Measurements from ENCODE around the gene MED9.

Gene MED9

GRCh38 chr17:17515934-17516930, 39.4 kb downstream of the MED9 start:
- DNase-seq (ENCODE audit: low read depth in 2 of 2), result no peak

GRCh38 chr17:17516941-17517720, 40.3 kb downstream of the MED9 start:
- DNase-seq (ENCODE audit: low read depth in 2 of 2), result no peak

GRCh38 chr17:17518014-17518413, 41.2 kb downstream of the MED9 start:
- DNase-seq (ENCODE audit: low read depth in 2 of 2), result no peak

- DNase-seq (ENCODE audit: low read depth in 2 of 2), result no peak
Observed at GRCh38 chr17:17518951-17519350, 42.2 kb downstream of the MED9 start.

GRCh38 chr17:17519886-17520285, 43.1 kb downstream of the MED9 start:
- DNase-seq (ENCODE audit: low read depth in 2 of 2), result no peak

GRCh38 chr17:17520599-17521232, 43.9 kb downstream of the MED9 start:
- DNase-seq (ENCODE audit: low read depth in 2 of 2), result no peak

GRCh38 chr17:17523001-17523730, 46.4 kb downstream of the MED9 start:
- no peak for DNase-seq (ENCODE audit: low read depth in 2 of 2)

GRCh38 chr17:17523731-17524490, 47.1 kb downstream of the MED9 start:
- DNase-seq (ENCODE audit: low read depth in 2 of 2), result no peak

GRCh38 chr17:17525311-17525710, 48.5 kb downstream of the MED9 start:
- DNase-seq (ENCODE audit: low read depth in 2 of 2), result no peak

- DNase-seq (ENCODE audit: low read depth in 2 of 2), result no peak
Observed at GRCh38 chr17:17525956-17526355, 49.2 kb downstream of the MED9 start.

GRCh38 chr17:17526369-17526768, 49.6 kb downstream of the MED9 start:
- no peak for DNase-seq (ENCODE audit: low read depth in 2 of 2)

GRCh38 chr17:17527534-17527933, 50.7 kb downstream of the MED9 start:
- DNase-seq (ENCODE audit: low read depth in 2 of 2), result no peak

- DNase-seq (ENCODE audit: low read depth in 2 of 2), result no peak
Observed at GRCh38 chr17:17527956-17528500, 51.2 kb downstream of the MED9 start.

- no peak for DNase-seq (ENCODE audit: low read depth in 2 of 2)
Observed at GRCh38 chr17:17528696-17529652, 52.2 kb downstream of the MED9 start.

- DNase-seq (ENCODE audit: low read depth in 2 of 2), result no peak
Observed at GRCh38 chr17:17531156-17531555, 54.4 kb downstream of the MED9 start.

- no peak for DNase-seq (ENCODE audit: low read depth in 2 of 2)
Observed at GRCh38 chr17:17532991-17533390, 56.2 kb downstream of the MED9 start.

- DNase-seq (ENCODE audit: low read depth in 2 of 2), result no peak
Observed at GRCh38 chr17:17533901-17534441, 57.2 kb downstream of the MED9 start.

- no peak for DNase-seq (ENCODE audit: low read depth in 2 of 2)
Observed at GRCh38 chr17:17535957-17536356, 59.2 kb downstream of the MED9 start.

- DNase-seq (ENCODE audit: low read depth in 2 of 2), result no peak
Observed at GRCh38 chr17:17536702-17537101, 59.9 kb downstream of the MED9 start.

Measured in stimulated activated CD8-positive, alpha-beta memory T cell treated with anti-CD3 and anti-CD28 coated beads, Interleukin-15, amount 100 ng/mL, for 4 hours (primary cell).